GM15510 (cell line): ENCODE measurements around the gene ASPSCR1.

Source experiments
- POLR2A ChIP-seq: IDR thresholded peaks from 3 replicates; pipeline ENCODE4 v1.6.1; 2011; ENCODE audit warnings: borderline replicate concordance; ENCODE audit not compliant: insufficient read length; ENCODE audit errors: extremely low read depth

Gene ASPSCR1

DNA sequence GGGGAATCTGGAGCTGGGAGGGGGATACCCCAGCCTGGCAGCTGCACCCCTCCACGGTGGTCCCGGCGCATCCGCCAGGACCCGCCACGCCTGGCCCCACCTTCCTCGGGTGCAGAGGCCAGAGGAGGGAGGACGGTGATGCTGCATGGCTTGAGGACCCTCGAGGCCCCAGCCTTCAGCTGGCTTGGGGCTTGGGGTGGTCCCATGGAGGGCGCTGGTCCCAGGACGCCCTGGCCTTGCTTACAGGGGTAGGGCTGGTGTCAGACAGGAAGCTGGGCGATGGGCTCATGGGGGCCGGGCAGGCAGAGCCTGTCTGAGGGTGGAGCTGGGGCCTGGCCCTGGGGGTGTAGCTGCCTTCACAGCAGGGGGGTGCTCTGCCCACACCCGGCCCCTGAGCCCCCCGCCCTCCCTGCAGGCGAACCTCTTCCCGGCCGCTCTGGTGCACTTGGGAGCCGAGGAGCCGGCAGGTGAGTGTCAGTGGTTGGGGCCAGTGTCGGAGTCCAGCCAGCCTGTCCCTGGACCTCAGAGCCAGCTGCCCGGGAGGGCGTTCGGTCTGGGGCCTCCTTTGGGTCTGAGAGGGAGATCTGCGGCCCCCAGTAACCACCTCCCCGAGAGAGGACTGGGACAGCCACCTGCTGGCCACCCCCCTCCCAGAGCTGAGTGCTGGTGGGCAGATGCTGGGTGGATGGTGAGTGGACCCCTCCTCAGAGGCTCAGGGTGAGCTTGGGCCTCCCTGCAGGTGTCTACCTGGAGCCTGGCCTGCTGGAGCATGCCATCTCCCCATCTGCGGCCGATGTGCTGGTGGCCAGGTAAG, 38.8 kb downstream of the ASPSCR1 start:
- TF ChIP-seq POLR2A = no peak

DNA sequence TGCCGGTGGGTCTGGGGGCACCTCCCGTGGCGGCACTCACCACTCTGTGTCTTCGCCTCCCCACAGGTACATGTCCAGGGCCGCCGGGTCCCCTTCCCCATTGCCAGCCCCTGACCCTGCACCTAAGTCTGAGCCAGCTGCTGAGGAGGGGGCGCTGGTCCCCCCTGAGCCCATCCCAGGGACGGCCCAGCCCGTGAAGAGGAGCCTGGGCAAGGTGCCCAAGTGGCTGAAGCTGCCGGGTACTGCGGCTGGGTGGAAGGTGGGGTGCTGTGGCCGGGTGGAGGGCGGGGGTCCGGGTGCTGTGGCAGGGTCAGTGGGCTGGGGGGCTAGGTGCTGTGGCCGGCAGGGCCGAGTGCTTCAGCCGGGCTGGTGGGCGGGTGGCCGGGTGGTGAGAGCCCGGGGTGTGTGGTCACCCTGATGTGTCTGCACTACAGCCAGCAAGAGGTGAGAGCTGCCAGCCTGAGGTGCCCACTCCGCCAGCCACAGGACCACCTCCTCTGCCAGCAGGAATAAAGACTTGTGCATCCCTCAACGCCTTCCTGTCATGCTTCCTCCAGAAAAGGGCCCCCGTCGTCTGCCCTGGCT, 39.5 kb downstream of the ASPSCR1 start:
- no peak for TF ChIP-seq POLR2A

DNA sequence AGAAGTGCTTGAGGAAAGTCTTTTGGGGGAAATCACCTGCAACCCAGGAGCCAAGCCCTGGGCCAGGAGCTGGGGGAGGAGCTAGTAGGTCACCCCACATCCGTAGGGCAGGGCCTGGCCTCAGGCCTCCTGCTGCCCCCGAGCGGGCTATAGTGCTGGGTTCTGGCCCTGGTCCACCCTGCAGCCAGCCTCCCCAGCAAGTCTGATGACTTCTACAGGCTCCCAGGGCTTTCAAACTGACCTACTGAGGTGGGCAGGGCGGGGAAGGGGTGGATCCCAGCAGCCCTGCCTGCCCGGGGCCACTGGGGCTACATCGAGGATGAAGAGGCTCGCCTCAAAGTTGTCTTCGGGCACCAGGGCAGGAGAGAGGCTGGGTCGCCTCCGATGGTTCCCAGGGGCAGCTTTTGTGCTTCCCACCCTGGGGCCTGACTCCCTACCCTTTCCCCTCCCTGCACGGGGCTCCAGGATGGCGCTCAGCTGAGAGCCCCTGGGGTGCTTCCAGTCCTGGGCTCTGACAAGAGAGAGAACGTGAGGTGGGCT, 40.3 kb downstream of the ASPSCR1 start:
- TF ChIP-seq POLR2A = no peak

- no peak for TF ChIP-seq POLR2A
These were observed 40.9 kb downstream of the ASPSCR1 start for GRCh38 chr17:82018152-82018988.

DNA sequence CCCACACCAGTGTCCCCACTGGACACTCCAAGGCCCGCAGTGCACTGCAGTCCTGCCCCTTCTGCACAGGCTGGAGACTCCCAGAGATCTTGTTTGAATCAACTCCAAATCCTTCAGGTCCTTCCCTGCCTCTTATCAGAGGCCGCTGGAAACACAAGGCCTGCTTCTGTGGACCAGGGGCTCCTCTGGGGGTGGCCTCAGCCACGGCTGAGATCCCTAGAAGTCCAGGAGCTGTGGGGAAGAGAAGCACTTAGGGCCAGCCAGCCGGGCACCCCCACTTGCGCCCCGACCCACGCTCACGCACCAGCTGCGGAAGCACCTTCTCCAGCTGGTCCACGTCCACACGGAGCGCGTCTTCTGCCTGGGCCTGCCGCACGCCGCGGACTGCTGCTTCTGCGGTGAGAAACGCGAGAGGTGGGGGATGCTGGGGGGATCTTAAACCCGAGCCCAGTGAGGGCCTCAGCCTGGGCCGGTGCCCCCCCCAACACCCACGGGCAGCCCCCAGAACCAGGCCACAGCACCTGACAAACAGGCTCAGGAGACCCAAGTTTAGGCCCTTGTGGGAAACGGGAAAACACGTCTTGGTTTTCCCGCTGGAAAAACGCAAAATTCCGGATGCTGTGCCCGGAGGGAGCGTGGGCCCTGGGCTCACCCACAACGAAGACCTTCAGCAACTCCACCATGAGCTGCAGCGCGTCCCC, 41.7 kb downstream of the ASPSCR1 start:
- no peak for TF ChIP-seq POLR2A

DNA sequence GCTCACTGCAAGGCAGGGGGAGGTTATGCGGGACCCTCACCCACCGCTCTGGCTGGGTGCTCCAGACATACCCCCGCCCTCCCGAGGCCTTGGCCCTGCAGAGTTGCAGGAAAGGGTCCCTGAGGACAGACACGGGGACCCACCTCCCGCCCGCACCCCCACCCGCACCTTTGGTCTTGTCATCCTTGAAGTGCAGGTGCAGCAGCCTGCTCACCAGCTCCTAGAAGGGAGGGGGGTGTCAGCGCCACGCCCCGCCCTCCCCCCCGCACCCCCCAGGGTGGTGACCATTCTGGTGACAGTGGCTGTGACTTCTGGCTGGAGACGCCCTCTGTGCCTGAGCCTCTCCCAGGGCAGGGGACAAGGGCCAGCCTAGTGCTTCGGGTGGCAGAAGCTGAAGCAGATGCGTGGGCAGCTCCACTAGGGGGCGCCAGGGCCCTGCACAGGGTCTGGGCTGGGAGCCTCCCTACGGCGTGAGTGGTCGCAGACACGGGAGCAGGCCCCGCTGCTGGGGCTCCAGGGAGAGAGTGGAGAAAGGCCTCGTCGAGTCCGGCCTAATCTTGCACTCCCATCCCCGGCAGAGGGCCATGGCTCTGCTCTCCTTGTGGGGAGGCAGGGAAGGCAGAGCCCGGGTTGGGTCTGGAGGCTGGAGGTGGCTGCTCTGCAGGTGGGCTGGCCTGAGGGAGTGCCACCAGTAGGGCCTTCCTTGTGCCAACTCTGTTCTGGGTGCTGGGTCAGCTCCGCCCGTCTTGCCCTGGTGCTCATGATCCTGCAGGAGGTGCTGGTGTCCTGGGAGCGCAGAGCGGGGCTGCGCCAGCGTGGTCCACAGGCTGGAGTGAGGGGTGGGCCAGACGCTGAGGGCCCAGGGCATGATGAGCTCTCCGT, 42.5 kb downstream of the ASPSCR1 start:
- no peak for TF ChIP-seq POLR2A

- TF ChIP-seq POLR2A = no peak
These were observed 43.2 kb downstream of the ASPSCR1 start for GRCh38 chr17:82020572-82021106.

GRCh38 chr17:82021107-82021899, 43.9 kb downstream of the ASPSCR1 start:
- TF ChIP-seq POLR2A = no peak

GRCh38 chr17:82021900-82022309, 44.5 kb downstream of the ASPSCR1 start:
- no peak for TF ChIP-seq POLR2A

- TF ChIP-seq POLR2A = peak; percentile 72
These were observed 45.0 kb downstream of the ASPSCR1 start, which contains the start of gene CENPX for GRCh38 chr17:82022310-82022980. CENPX (minus strand) TSS chr17:82022878; CDS start chr17:82022861, 17 bp downstream.

GRCh38 chr17:82022981-82023446, 45.6 kb downstream of the ASPSCR1 start, which contains the start of gene LRRC45:
LRRC45 (plus strand) TSS chr17:82023305; CDS start chr17:82023644, 339 bp downstream.
- TF ChIP-seq POLR2A = no peak

- TF ChIP-seq POLR2A = no peak
These were observed 46.2 kb downstream of the ASPSCR1 start for GRCh38 chr17:82023447-82024241.
